ENCODE results near the gene KCNAB1.

Gene KCNAB1

GRCh38 chr3:156469456-156469855 lies 349.1 kb downstream of the KCNAB1 start:
- no peak for DNase-seq

- DNase-seq, result no peak
Measured at GRCh38 chr3:156471431-156471830, 351.1 kb downstream of the KCNAB1 start.

DNA sequence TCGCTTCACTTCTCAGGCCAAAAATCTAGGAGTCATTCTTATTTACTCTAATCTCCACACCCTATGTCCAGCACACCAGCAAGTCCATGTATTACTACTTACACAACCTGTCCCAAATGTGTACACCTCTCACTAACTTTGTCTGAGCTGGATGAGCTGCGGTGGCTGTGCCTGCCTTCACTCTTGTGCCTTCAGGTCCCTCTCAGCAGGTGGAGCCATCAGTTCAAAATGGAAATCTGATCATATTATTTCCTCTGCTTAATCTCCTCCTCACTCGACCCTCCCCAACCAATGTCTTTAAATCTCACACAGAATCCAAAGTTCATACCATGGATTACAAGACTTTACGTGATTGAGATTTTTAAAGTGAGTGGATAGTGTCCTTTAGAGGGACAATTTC lies 351.8 kb downstream of the KCNAB1 start:
- DNase-seq, result no peak

DNA sequence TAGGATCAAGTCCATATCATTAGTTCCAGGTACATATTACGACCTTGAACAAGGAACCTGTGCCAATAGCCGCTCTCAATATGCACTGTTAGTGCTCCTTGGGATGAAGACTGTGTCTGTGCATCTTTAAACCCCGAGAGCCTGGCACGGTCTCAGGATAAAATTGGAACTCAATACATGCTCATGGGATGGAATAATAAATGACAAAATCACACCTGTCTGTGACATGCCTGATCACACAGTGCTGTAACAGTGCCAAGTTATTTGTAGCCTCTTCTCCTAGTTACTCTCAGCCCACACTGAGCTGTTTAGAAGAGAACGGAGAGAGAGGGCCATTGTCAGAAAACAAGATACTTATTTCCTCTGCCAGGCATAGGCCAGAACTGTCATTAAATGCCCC lies 352.3 kb downstream of the KCNAB1 start:
- no peak for DNase-seq

DNA sequence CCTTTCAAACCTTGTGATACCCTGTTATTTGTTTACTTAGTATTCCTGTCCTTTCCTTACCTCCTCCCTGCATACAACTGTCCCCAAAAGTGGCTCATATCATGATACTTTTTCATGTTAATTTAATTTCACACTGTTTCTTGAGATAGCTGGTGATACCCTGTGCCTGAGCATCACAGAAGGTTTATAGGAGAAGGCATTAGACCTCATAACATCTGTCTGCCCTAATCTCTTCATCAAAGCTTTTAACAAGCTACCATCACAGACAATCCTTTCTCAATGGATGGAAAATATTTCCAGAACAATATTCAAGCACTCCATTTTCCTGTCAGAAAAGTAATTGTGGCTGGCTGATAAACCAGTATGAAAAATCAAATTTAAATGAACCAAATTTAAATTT lies 353.0 kb downstream of the KCNAB1 start:
- no peak for DNase-seq

- peak; percentile 39 for DNase-seq
Measured at GRCh38 chr3:156474560-156475389, 354.4 kb downstream of the KCNAB1 start.

GRCh38 chr3:156477323-156477722 lies 356.9 kb downstream of the KCNAB1 start:
- DNase-seq, result no peak

DNA sequence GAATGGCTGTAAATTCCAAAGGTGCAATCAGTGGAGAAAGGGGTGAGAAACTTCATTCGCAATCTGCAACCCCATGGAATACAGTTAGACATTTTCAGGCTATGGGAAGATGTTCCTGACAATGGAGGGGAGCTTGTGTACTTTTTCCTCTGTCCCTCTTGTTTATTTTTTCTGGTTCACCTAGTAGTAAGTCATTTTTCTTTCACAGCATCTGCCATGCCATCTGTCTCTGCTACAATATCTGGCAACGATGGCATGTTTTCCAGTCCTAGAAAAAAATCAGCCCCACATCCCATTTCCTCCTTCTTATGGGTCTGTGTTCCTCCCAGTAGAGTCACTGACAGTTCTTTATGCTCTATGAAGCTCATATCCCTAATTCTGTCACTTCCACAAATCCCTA lies 358.5 kb downstream of the KCNAB1 start:
- no peak for DNase-seq

DNA sequence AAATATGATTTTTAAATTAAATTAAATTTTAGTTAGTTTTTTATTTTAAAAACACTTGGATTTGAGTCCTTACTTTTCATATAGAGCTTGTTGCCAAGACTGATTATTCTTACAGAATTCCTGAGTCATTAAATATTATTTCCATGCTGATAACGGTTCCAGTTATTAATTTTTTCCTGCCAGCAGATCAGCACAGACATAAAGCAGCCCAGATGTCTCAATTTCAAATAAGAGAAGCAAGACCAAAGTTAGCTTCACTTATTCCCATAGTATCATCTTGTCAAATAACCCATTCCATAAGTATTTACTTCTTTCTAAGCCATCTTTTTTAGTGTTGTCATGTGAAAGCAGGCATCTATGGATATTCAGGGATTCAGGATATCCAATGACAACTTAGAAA lies 359.2 kb downstream of the KCNAB1 start:
- no peak for DNase-seq

GRCh38 chr3:156480949-156481348 lies 360.6 kb downstream of the KCNAB1 start:
- no peak for DNase-seq

- DNase-seq, result no peak
Measured at GRCh38 chr3:156483002-156483401, 362.6 kb downstream of the KCNAB1 start.

DNA sequence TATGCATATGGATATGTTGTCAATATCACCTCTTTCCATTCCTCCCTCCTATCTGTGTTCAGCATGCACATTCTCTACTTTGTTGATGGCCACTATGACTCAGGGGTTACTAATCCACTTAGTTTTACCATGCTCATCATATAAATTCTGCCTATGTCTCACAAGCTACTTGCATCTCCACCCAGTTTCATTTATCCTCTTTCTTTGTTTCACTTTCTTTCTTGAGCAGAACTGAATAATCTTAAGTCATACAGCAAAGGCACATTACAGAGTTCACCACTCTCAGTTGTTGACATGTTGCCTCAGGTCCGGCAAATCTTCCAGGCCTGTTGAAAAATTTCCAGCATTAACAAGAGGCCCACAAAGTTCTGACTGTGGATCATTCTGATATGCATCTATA lies 363.0 kb downstream of the KCNAB1 start:
- DNase-seq, result peak; percentile 56

DNA sequence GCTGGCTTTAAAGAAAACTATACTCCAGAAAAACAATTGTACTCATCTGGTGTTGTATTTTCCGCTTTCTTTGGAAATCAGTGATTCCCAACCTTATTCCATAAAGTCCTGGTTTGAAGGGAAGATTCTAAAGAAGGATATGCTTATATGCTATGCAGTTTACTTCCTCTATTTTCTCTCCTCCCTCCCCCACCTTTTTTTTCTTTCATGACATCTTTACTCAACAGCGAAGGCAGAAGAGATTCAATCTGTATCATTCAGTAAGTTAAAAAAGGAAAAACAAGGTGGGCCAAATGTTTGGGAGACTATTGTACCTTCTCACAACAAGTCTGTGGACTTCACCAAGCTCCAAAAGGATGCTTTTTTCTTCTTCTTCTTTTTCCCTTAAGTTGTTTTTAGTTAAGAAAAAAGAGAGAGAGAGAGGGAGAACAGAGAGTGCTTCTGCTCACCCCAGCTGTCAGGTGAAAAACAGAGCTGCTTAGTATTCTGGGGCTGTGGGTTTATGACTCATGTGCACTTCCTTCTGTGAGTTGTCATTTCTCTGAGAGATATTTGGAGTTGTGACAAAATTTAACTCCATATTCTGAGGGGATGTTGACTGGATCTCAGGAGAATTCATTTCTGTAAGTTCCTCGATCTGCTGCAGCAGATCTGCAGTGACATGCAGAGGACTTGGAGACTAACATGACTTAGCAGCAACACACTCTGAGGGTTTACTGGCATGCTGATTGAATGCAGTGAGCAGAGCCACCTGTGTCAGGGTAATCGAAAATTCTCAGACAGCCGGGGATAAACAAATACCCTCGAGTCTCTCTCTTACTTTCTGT lies 363.8 kb downstream of the KCNAB1 start:
- DNase-seq, result peak; percentile 81

- peak; percentile 65 for DNase-seq
Measured at GRCh38 chr3:156488767-156489166, 368.4 kb downstream of the KCNAB1 start.

DNA sequence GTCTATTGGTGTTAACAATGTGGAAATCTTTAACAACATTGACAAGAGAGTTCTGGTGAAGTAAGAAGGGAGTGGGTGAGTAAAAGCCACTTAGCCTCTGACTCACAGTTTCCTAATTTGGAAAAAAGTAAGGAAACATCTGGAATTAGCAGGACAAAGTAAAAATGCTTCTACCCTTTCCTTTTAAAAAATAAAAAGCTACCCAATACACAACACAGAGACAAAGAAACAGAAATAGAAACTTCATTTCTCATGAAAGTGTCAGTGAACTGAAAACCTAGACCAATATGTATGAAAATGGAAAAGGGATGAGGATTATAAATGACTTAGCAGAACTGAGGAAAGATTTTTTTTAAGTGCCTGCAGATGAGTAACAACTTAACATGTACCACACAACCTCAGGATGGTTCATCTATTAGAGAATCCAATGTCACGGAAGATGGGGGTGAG lies 369.1 kb downstream of the KCNAB1 start:
- no peak for DNase-seq

DNA sequence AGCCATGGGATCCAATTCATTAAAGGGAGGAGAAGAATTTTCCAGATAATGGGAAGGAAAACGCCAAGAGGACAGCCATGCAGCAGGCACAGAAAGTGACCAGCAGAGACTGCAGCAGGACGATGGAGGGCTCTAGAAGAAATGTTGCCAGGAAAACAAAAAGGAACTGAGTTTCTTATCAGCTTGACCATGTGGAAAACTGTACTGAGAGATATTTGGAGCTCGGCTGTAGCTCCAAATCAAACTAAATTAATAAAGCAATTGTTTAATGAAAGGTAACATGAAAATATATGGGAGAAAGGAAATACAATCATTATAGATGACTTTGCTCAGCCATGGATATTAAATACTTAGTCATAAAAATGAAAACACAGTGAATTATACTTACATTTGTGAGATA lies 370.8 kb downstream of the KCNAB1 start:
- peak; percentile 39 for DNase-seq

GRCh38 chr3:156492801-156493261 lies 372.5 kb downstream of the KCNAB1 start:
- DNase-seq, result no peak

- no peak for DNase-seq
Measured at GRCh38 chr3:156493887-156494286, 373.5 kb downstream of the KCNAB1 start.

DNA sequence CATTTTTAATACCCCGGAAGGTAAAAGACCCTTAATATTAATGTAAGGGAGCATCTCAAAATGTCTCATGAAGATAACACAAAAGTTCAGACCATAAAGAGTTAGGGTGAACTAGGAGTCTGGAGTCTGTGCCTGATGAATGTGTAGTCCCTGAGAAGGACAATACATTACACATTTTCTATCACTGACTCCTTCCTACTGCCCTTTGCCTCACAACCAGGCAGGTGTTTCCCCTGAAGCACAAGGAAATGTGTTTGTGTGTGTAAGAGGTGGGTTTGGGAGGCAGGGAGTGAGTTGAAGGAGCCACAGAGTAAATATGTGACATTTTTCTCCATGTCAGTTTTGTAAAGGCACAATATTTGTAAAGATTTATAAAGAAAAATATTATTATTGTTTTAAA lies 375.4 kb downstream of the KCNAB1 start:
- no peak for DNase-seq

DNA sequence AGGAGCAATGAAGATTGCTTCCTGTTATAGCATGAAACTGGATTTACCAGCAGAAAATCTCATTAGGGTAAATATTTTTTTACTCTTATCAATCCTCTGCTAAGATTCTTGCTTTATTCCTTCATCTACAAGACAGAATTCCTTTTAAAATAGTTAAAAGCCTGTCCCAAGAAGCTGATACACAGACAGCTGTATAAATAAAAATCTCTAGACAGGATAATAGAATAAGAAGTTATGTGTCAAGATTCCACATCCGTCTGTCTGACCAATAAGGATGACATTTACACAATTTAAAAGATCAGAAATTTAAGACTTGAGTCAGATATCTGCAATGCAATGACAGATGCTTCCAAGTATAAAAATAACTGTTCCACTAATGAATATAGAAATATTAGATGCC lies 376.9 kb downstream of the KCNAB1 start:
- no peak for DNase-seq

DNA sequence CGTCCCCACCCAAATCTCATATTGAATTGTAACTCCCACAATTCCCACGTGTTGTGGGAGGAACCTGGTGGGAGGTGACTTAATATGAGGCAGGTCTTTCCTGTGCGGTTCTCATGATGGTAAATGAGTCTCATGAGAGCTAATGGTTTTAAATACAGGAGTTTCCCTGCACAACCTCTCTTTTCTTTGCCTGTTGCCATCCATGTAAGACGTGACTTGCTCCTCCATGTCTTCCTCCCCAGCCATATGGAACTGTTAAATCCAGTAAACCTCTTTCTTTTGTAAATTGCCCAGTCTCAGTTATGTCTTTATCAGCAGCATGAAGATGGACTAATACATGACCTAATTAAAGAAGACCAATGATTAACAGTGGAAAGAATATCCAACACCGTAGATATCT lies 377.9 kb downstream of the KCNAB1 start:
- DNase-seq, result no peak

DNA sequence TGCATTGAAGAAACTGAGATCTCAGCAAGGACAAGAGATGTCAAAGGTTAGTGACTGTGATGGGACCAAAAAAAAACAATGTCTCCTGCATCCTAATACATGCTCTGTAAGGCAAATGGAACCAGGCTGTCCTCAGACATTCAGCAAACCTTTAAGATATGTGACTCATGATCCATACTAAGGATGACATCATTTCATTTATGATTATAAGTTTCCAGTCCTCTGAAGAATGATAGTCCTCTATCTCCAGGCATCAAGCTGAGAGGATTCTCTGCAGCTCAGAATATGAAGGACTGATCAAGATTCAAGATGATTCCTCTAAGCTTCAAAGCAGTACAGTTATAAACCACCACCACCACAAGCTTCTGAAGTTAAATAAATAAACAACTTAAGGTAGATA lies 386.9 kb downstream of the KCNAB1 start:
- DNase-seq, result no peak

DNA sequence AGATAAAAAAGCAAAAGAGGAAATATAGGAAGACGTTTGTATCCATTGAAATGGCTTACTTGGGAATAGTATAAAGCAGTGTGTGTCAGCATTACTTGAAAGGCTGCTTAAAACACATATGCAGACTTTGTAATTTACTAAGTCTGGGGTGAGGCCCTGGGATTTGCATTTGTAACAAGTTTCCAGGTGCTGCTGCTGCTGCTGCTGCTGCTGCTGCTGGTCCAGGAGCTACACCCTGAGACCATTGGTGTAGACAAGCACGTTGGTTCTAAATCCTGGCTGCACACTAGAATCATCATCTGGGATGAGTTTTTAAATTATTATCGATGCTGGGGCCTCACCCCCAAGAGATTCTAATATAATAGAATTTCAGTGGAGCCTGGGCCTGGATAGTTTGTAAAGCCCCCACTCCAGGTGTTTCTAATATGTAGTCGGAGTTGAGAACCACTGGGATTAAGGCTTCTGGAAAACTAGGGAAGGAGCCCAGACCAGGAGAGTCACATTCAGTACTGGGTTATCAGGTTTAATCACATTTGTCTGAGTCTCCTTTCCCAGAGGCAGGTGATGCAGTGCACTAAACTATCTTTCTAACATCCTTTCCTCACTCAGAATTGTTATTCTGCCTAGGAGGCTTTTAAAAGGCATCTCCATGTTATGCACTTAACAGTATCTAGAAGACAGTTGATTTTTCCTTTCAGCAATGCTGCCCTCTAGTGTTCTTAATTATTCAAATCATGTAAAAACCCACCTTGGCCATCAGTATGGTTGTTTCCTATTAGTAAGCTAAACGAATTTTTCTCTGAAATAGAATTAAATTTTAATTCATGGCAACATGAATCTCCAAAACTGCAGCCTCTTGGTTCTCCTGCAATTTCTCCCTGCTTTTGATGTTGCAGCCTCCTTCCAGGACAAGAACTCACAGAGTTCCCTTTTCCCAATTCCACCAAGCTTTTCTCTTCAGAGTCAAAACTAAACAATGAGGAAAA lies 389.1 kb downstream of the KCNAB1 start:
- peak; percentile 86 for DNase-seq

Measured in hematopoietic multipotent progenitor cell treated with erythropoietin and hydrocortisone succinate and interleukin-3 and kit ligand, for 4 days (in vitro differentiated cells).